ENCODE data around the gene WDFY1.
"Not testable (repeated sequence)": the region's sequence is repeated elsewhere in the genome, so short reads cannot be mapped to it uniquely, and the experiment has no call there.

The WDFY1 gene

DNA sequence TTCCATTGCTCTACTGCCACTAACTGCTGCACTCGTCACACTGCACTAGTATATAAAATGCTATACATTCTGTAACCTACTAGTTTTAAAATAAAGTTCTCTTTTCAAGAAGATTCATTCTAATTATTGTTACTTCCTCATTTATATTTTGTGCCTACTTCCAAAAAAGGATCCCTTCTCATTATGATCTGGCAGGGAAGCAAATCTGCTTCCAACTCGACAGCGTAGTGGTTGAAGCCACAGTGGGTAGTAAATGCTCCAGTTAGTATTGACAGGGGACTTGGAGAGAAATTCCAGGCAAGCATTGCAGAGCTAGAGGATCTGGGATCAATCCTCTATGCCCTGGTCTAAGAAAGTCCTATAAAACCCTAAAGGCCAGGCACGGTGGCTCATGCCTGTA lies 54.4 kb downstream of the WDFY1 start:
- DNase-seq, result no peak

DNA sequence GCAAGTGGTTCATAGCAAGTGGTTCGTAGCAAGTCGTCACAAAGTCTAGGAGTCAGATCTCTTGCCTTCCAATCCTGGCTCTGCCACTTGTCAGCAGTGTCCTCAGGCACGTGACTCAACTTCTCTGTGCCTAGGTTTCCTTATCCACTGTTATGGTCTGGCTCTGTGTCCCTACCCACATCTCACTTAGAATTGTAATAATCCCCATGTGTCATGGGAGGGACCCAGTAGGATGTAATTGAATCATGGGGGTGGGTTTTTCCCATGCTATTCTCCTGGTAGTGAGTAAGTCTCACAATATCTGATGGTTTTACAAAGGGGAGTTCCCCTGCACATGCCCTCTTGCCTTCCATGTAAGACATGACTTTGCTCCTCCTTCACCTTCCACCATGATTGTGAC lies 55.9 kb downstream of the WDFY1 start:
- DNase-seq, result no peak

- no peak for DNase-seq
Observed at GRCh38 chr2:223888251-223888650, 56.9 kb downstream of the WDFY1 start.

DNA sequence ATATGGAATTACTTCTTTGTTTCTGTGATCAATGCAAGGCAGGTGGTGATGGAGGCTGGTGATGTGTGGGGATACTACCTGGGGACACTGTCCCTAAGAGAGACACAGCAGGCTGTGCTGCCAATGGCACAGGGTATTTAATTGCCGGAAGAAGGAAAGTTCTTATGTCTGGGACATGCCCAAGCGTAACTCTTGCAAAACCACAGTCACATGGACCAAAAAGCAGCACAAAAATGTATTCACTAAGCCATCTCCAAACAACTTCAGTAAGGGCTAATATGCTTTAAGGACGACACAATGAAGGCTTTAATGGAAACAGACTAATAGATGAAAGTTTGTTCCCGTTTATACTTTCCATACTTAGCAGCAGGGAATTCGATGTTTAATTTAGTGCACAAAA lies 58.0 kb downstream of the WDFY1 start:
- DNase-seq, result no peak

DNA sequence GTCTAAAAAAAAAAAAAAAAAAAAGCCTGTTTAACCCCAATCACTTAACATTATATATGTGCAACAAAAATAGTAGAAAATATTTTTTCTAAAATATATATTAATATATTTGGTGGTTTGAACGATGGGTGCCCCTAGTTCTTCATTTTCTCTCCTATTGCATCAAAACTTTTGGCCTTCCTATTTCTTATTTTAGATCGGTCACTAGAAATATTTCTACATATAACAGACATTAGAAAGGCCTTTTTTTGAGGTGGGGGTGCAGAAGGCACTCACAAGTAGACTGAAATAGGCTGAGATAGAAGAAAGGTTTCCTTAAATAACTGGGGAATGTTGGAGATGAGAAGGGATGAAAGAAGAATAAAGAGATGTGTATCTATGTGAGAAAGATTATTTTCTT lies 58.4 kb downstream of the WDFY1 start:
- DNase-seq, result no peak

DNA sequence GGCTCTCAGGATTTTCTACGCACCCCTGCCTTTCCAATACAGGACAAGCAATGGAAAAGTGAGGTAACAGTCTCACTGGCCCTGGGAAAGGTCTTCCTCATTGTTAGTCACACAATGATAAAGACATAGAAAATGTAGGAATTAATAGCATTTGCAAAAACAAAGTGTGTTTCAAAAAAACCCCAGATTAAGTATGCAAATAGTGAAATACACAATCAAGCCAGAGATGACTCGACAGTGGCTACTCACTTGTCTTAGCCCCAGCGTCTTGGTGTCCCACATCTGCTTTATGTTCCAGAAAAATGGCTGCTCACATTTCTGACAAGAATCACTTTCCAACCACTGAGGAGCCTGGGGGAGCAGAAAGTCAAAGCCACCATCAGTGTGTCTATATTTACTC lies 60.7 kb downstream of the WDFY1 start:
- DNase-seq, result no peak

- DNase-seq, result no peak
Observed at GRCh38 chr2:223882715-223883114, 62.4 kb downstream of the WDFY1 start.

DNA sequence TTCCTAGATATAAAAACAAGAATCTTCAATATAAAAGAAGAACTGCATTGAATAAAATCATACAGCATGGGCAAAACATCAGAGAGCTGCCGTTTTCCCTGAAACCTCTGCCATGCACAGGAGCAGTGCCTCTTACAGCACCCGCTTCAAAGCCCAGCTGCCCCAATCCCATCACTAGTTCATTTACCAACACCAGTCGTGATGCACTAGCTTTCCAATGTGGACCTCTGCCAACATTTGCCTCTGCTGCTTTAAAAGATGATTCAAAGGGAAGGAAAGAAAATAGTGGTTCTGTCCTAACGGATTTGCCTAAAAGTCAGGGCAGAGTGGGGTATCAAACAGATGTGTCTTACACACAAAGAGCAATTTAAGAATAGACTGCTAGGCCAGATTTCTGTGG lies 64.3 kb downstream of the WDFY1 start:
- DNase-seq, result no peak

- DNase-seq, result no peak
Observed at GRCh38 chr2:223877721-223878410, 67.3 kb downstream of the WDFY1 start.

DNA sequence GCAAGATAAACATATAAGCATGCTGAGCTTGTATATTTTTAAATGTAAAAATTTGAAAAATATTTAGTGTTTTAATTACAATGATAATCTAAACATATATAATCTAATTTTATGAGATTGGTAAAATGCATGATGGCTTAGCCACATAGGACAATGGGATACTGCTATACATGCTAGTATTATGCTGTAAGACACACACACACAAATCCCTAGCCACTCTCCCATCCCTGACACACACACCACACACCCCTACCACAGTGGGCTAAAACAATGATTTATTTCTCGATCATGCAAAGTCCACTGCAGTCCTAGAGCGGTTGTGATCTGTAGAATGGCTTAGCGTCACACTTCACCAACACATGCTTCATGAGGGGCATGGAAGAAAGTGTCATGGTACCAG lies 71.5 kb downstream of the WDFY1 start:
- no peak for DNase-seq

GRCh38 chr2:223872772-223873171 lies 72.4 kb downstream of the WDFY1 start:
- not testable (repeated sequence) for DNase-seq

DNA sequence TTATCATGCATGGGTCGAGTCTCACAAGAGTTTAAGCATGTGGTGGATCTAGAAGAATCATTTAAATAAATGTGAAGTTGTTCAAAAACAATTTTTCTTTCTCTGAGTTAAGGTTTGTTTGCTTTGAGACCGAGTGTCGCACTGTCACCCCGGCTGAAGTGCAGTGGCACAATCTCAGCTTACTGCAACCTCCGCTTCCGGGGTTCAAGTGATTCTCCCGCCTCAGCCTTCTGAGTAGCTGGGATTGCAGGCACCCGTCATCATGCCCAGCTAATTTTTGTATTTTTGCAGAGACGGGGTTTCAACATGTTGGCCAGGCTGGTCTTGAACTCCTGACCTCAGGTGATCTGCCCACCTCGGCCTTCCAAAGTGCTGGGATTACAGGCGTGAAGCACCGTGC lies 73.5 kb downstream of the WDFY1 start:
- not testable (repeated sequence) for DNase-seq

GRCh38 chr2:223870840-223871611 lies 74.1 kb downstream of the WDFY1 start:
- DNase-seq, result no peak

GRCh38 chr2:223868005-223868404 lies 77.1 kb downstream of the WDFY1 start:
- no peak for DNase-seq

- DNase-seq, result no peak
Observed at GRCh38 chr2:223865907-223866508, 79.1 kb downstream of the WDFY1 start.

DNA sequence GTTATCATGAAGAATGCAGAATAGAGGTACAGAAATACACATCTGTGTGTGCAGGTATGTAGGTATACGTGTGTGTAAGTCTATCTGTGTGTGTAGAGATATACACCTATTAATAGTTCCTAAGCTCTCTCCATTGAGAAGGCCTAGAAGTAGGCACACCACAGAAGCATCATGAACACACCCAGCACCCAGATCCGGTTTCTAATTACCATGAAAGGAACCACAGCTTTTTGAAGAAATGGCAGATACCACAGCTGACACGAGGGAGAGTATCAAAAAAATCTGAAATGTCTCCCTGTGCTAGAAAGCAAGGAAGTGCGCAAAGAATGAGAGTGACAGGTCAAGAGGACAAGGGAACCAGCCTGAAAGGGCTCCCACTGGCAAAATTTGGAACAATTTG lies 80.0 kb downstream of the WDFY1 start:
- no peak for DNase-seq

GRCh38 chr2:223863491-223863890 lies 81.6 kb downstream of the WDFY1 start:
- no peak for DNase-seq

DNA sequence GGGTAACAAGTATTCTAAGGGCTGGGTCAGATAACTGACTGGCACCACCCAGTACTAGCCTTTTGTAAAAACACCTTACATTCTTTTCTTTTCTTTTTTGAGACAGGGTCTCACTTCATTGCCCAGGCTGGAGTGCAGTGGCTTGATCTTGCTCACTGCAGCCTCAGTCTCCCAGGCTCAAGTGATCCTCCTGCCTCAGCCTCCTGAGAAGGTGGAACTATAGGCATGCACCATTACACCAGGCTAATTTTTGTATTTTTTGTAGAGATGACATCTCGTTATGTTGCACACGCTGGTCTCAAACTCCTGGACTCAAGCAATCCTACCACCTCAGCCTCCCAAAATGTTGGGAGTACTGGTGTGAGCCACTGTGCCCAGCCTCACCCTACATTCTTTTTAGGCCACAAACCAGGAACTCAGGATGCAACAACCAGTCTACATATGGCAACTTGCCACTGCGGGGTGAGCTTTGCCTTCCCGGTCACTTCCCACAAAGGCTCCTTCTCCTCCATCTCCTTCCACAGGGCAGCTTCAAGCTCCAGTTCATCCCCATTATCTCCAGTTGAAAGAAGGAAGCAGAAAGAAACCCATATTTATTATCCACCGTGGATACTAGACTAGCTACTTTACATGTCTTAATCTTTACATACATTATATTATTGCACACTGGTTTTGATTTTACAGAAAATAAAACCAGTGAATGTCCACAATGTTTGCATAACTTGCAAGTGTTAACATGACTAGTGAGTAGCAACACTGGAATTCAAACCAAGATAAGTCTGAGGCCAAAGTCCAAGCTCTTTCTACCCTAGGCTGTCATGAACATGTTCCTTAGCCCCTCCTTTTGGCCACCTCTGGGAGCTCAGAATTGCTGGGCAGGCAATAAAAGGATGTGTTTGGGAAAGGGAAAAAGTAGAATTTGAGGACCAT lies 84.1 kb downstream of the WDFY1 start:
- no peak for DNase-seq

DNA sequence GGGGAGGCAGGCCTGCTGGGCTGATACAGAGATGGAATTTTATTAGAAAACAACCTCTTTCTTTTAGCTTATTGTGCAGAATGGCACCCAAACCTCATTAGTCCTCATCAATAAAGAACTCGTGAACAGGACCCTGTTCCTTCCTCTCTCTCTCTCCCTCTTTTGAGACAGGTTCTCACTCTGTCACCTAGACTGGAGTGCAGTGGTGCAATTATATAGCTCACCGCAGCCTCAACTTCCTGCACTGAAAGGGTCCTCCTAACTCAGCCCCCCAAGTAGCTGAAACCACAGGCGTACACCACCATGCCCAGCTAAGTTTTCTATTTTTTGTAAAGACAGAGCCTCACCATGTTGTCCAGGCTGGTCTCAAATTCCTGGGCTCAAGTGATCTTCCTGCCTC lies 86.1 kb downstream of the WDFY1 start:
- DNase-seq, result no peak

DNA sequence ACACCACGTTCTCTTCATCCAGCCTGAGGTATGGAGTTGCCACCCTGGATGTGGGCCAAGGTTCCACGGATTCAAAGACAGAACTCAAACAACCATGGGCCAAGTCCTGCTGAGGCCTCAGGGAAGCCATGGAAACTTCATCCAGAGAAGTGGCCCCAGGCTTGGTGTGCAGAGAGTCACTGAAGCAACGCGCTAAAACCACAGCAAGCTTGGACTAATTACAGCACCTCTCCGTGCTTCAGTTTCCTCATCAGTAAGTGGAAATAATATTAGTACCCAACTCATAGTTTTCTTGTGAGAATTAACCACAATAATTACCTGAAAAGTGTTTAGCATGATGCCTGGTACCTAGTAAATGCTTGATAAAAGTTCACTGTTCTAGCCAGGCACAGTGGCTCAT lies 88.6 kb downstream of the WDFY1 start:
- no peak for DNase-seq

GRCh38 chr2:223856021-223856420 lies 89.1 kb downstream of the WDFY1 start:
- no peak for DNase-seq

- no peak for DNase-seq
Observed at GRCh38 chr2:223855426-223855825, 89.7 kb downstream of the WDFY1 start.

GRCh38 chr2:223854741-223855140 lies 90.4 kb downstream of the WDFY1 start:
- no peak for DNase-seq

All from NCI-H2081 treated with DMSO at 0.1 percent for 48 hours (cell line).